Endothelial cell of umbilical vein (primary cell): ENCODE data around the gene NT5C1A. TPM values are rescaled to one million over a fixed set of nuclear protein-coding genes. Genes with fewer than 3 reads are reported as not detected.

Source experiments
- BruUV-seq: library from RNA; stranded (reverse); fragments of 400-500 nt; replicated peaks from 2 replicates; lab custom pipeline; 2021; lab: Mats Ljungman, UMichigan
- CTCF ChIA-PET: fragments of 300-600, 350-600 bp; sonication (Branson Sonifier 250); formaldehyde crosslinking; loops from one replicate; lab custom pipeline; 2021; ENCODE audit warnings: antibody characterized with exemption, inconsistent platforms; lab: Charles Lee
- POLR2A ChIA-PET: fragments of 300-600, 350-600 bp; sonication (Branson Sonifier 250); formaldehyde crosslinking; loops from one replicate; lab custom pipeline; 2021; ENCODE audit warnings: antibody characterized with exemption, inconsistent platforms; lab: Charles Lee
- DNase-seq: peaks from one replicate; pipeline ENCODE4 v3.0.0-alpha.2; 2011; ENCODE audit warnings: low read depth, low spot score
- FAIRE-seq: peaks from 2 replicates; lab custom pipeline; 2011; peaks lifted over from hg19 to GRCh38; lab: Jason Lieb, UNC
- H2AFZ ChIP-seq: 2 replicates; pipeline ENCODE4 v1.6.0; 2012; ENCODE audit warnings: low read depth, low read length, control low read depth, inconsistent platforms
- H3K27ac ChIP-seq: 2 replicates; pipeline ENCODE4 v1.5.1; 2011; ENCODE audit warnings: low read depth, mild to moderate bottlenecking, control low read depth, low read length, moderate library complexity; ENCODE audit not compliant: insufficient read depth
- H3K27me3 ChIP-seq, 2 experiments: 2 replicates each; pipeline versions ENCODE4 v1.6.0 to v1.6.1; 2011; ENCODE audit warnings: low read length in 2 of 2, mixed read lengths in 1 of 2; ENCODE audit not compliant: control insufficient read depth in 2 of 2, insufficient read depth in 2 of 2
- H3K36me3 ChIP-seq, 2 experiments: 2 replicates in 1 of 2; 3 replicates in 1 of 2; pipeline ENCODE4 v1.5.1; 2011; ENCODE audit warnings: low read length in 2 of 2, mild to moderate bottlenecking in 1 of 2, moderate library complexity in 1 of 2; ENCODE audit not compliant: control insufficient read depth in 2 of 2, insufficient read depth in 2 of 2; ENCODE audit errors: extremely low read depth in 1 of 2
- H3K4me1 ChIP-seq: 3 replicates; pipeline ENCODE4 v1.5.1; 2011; ENCODE audit warnings: mild to moderate bottlenecking, low read length; ENCODE audit not compliant: control insufficient read depth, insufficient read depth; ENCODE audit errors: extremely low read depth
- H3K4me2 ChIP-seq: 2 replicates; pipeline ENCODE4 v1.6.1; 2011; ENCODE audit warnings: low read length, control low read depth, mixed read lengths; ENCODE audit not compliant: insufficient read depth
- H3K4me3 ChIP-seq, 3 experiments: fragments of 200-600 bp in 1 of 3; sonication (generic), shearing (Covaris generic) in 1 of 3; replicated peaks in 1 of 3; 2 replicates each; pipeline ENCODE4 v1.5.1; 2011 to 2016; ENCODE audit warnings: control low read depth in 3 of 3, low read length in 3 of 3, mild to moderate bottlenecking in 2 of 3, inconsistent platforms in 1 of 3, low read depth in 1 of 3, moderate library complexity in 1 of 3; ENCODE audit not compliant: insufficient read depth in 1 of 3
- H3K79me2 ChIP-seq: 2 replicates; pipeline ENCODE4 v1.6.0; 2012; ENCODE audit warnings: low read length, inconsistent platforms; ENCODE audit not compliant: control insufficient read depth, insufficient read depth
- H3K9ac ChIP-seq: replicated peaks from 2 replicates; pipeline ENCODE3; 2011; ENCODE audit warnings: low read length, control low read depth; ENCODE audit not compliant: insufficient read depth; ENCODE audit errors: extremely low read depth
- H3K9me1 ChIP-seq: replicated peaks from 3 replicates; pipeline ENCODE4 v1.6.0; 2011; ENCODE audit warnings: mild to moderate bottlenecking, low read length; ENCODE audit not compliant: control insufficient read depth, insufficient read depth; ENCODE audit errors: extremely low read depth
- H3K9me3 ChIP-seq: replicated peaks from 2 replicates; pipeline ENCODE4 v1.5.1; 2012; ENCODE audit warnings: low read length, inconsistent platforms; ENCODE audit not compliant: control insufficient read depth, insufficient read depth
- H4K20me1 ChIP-seq: replicated peaks from 2 replicates; pipeline ENCODE3; 2011; ENCODE audit warnings: mild to moderate bottlenecking, low read length; ENCODE audit not compliant: control insufficient read depth, insufficient read depth; ENCODE audit errors: extremely low read depth
- EZH2 ChIP-seq: IDR thresholded peaks from 2 replicates; pipeline ENCODE4 v1.6.1; 2012; ENCODE audit warnings: borderline replicate concordance, low read depth, mild to moderate bottlenecking, moderate library complexity, low read length, inconsistent platforms; ENCODE audit not compliant: severe bottlenecking
- FOS ChIP-seq: IDR thresholded peaks from 2 replicates; pipeline ENCODE4 v1.6.1; 2011; ENCODE audit warnings: mild to moderate bottlenecking, low read length, moderate library complexity, borderline replicate concordance; ENCODE audit not compliant: insufficient read depth
- GATA2 ChIP-seq: IDR thresholded peaks from 2 replicates; pipeline ENCODE4 v1.7.0; 2011; ENCODE audit warnings: low read depth, mild to moderate bottlenecking, moderate library complexity, mixed read lengths, low read length; ENCODE audit not compliant: insufficient read length, insufficient read depth
- JUN ChIP-seq: IDR thresholded peaks from 2 replicates; pipeline ENCODE4 v1.6.1; 2011; ENCODE audit warnings: borderline replicate concordance, low read depth; ENCODE audit not compliant: insufficient read length, insufficient read depth
- MYC ChIP-seq: IDR thresholded peaks from one replicate; pipeline ENCODE4 v1.6.1; 2011; ENCODE audit warnings: mild to moderate bottlenecking, low read depth, low read length
- POLR2A ChIP-seq: IDR thresholded peaks from 2 replicates; pipeline ENCODE4 v1.6.1; 2012; ENCODE audit warnings: low read depth, mild to moderate bottlenecking, control low read depth, low read length
- POLR2AphosphoS5 ChIP-seq: IDR thresholded peaks from 2 replicates; pipeline ENCODE4 v1.6.1; 2012; ENCODE audit warnings: low read depth, mild to moderate bottlenecking, control low read depth, low read length, moderate library complexity; ENCODE audit not compliant: insufficient read depth
- dilution Hi-C: fragments of 300-500 bp; cut with MboI; formaldehyde crosslinking; loops from one replicate; pipeline ENCODE4 v1.15.0; 2019; ENCODE audit warnings: low sequenced_read_pairs; ENCODE audit not compliant: extremely low pct_ligation_motif_present
- intact Hi-C: fragments of 100-400 bp; cut with micrococcal nuclease; formaldehyde crosslinking; loops from one replicate; pipeline ENCODE4 v1.10.0; 2022
- polyA plus RNA-seq, 4 experiments: library from polyadenylated mRNA; depleted of rRNA in 3 of 4; stranded (reverse) in 3 of 4; unstranded in 1 of 4; fragments of >200 nt; gene quantifications; 2 replicates each; pipeline versions ENCODE4 v1.2.1 to v1.2.3, GENCODE V29; 2011 to 2012; ENCODE audit warnings: missing spikeins in 1 of 4
- total RNA-seq: library from RNA; stranded (reverse); gene quantifications from 2 replicates; pipeline ENCODE4 v1.2.3, GENCODE V29; 2021
- TF ChIP-seq, protein P1 (sequence below), 2 donors: IDR thresholded peaks; 1 replicate in 1 of 2; 2 replicates in 1 of 2; pipeline ENCODE4 v1.5.1; 2011; ENCODE audit warnings: low read length in 2 of 2, mild to moderate bottlenecking in 2 of 2, moderate library complexity in 2 of 2, control low read depth in 1 of 2, inconsistent platforms in 1 of 2, low read depth in 1 of 2; ENCODE audit not compliant: insufficient read depth in 1 of 2; ENCODE audit errors: extremely low read depth in 1 of 2
- TF ChIP-seq, protein P2 (sequence below): IDR thresholded peaks from 2 replicates; pipeline ENCODE4 v1.6.1; 2011; ENCODE audit not compliant: insufficient read depth, insufficient read length

The NT5C1A gene
- total and polyA plus RNA-seq, 2 donors (not counting 3 experiments of a cell fraction or from before 2014, with no cell fraction given), result not detected

DNA sequence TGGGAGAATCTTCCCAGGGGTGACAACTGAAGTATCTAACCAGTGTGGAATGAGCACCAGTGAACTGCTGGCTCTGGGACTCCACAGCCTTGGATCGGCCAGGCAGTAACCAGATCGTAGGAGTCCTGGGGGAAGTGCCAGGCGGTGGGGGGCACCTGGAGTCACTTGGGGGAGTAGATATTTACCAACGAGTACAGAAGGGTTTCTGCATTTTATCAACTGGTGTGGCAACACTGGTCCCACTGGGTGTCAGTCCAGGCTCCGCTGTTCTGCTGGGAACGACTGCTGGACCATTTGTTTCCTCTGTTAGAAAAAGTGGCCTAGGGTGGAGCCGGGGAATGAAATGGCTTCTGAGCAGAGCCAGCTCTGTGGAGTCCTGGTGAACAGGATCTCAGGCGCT lies 46.9 kb downstream of the NT5C1A start:
- Histone ChIP-seq H2AFZ (no peak overlapping the region), H3K79me2 (no peaks in the 10 kb centered on the region), H3K9me3 (no peaks in the 10 kb centered on the region), H3K27ac (no peak overlapping the region), H3K27me3 (peaks cover 7 to 16% of the 10 kb centered on the region in 2 experiments), H3K9ac (no peak overlapping the region), H4K20me1 (no peaks in the 10 kb centered on the region), H3K4me1 (no peaks in the 10 kb centered on the region), H3K9me1 (no peaks in the 10 kb centered on the region), H3K4me3 (no peak overlapping the region), H3K36me3 (no peaks in the 10 kb centered on the region), H3K4me2 (no peak overlapping the region)
- intact Hi-C loops, result no loop called here
- DNase-seq (no peak), FAIRE-seq (no peak)
- TF ChIP-seq MYC, result no peak
- TF ChIP-seq POLR2A, result no peak
- no peak for TF ChIP-seq POLR2AphosphoS5
- no peak for TF ChIP-seq GATA2
- TF ChIP-seq, protein P1, sequence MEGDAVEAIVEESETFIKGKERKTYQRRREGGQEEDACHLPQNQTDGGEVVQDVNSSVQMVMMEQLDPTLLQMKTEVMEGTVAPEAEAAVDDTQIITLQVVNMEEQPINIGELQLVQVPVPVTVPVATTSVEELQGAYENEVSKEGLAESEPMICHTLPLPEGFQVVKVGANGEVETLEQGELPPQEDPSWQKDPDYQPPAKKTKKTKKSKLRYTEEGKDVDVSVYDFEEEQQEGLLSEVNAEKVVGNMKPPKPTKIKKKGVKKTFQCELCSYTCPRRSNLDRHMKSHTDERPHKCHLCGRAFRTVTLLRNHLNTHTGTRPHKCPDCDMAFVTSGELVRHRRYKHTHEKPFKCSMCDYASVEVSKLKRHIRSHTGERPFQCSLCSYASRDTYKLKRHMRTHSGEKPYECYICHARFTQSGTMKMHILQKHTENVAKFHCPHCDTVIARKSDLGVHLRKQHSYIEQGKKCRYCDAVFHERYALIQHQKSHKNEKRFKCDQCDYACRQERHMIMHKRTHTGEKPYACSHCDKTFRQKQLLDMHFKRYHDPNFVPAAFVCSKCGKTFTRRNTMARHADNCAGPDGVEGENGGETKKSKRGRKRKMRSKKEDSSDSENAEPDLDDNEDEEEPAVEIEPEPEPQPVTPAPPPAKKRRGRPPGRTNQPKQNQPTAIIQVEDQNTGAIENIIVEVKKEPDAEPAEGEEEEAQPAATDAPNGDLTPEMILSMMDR (IDR thresholded peaks at IDR 0.05; ENCODE audit: extremely low read depth in 1 of 2, insufficient read depth in 1 of 2, low read depth in 1 of 2, low read length in 2 of 2), result no peak
- TF ChIP-seq, protein P2, sequence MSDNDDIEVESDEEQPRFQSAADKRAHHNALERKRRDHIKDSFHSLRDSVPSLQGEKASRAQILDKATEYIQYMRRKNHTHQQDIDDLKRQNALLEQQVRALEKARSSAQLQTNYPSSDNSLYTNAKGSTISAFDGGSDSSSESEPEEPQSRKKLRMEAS, result no peak
- TF ChIP-seq EZH2, result no peak
- no peak for TF ChIP-seq FOS
- TF ChIP-seq JUN, result no peak
- dilution Hi-C loops, result no loop called here
- no TSS peak for BruUV-seq
- CTCF ChIA-PET, result interaction anchor here (2.2 kb wide), 1 partner anchor 19 kb away, joined by 12 read pairs; no protein-coding TSS in a partner anchor
- POLR2A ChIA-PET, result no interaction called here
